VCaP (cell line): ENCODE measurements around the gene ATXN1.

Source experiments
- H3K27ac ChIP-seq: fragments of 450-650 bp; 2 replicates; pipeline ENCODE4 v1.5.1; 2017
- TF ChIP-seq, protein P1 (sequence below): fragments of 450-650 bp; conservative IDR thresholded peaks from 2 replicates; pipeline ENCODE4 v1.5.1; 2017; ENCODE audit warnings: mild to moderate bottlenecking, moderate library complexity

Gene ATXN1

DNA sequence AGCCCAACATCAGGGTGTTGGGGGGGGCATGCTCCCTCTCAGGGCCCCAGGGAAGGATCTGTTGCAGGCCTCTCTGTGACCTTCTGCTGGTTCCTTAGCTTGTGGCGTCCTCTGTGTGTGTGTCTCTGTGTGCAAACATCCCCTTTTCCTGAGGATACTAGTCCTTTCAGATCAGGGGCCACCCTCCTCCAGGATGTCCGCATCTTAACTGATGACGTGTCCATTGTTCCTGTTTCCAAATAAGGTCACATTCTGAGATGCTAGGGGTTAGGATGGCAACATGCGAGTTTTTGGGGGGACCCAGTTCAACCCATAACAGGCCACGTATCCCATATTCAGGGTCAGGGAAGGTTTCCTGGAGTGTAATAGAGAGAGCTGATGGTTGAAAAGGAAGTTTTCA, 482.0 kb downstream of the ATXN1 start:
- H3K27ac ChIP-seq, result no peak overlapping the region
- TF ChIP-seq, protein P1, sequence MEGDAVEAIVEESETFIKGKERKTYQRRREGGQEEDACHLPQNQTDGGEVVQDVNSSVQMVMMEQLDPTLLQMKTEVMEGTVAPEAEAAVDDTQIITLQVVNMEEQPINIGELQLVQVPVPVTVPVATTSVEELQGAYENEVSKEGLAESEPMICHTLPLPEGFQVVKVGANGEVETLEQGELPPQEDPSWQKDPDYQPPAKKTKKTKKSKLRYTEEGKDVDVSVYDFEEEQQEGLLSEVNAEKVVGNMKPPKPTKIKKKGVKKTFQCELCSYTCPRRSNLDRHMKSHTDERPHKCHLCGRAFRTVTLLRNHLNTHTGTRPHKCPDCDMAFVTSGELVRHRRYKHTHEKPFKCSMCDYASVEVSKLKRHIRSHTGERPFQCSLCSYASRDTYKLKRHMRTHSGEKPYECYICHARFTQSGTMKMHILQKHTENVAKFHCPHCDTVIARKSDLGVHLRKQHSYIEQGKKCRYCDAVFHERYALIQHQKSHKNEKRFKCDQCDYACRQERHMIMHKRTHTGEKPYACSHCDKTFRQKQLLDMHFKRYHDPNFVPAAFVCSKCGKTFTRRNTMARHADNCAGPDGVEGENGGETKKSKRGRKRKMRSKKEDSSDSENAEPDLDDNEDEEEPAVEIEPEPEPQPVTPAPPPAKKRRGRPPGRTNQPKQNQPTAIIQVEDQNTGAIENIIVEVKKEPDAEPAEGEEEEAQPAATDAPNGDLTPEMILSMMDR, result no peak

DNA sequence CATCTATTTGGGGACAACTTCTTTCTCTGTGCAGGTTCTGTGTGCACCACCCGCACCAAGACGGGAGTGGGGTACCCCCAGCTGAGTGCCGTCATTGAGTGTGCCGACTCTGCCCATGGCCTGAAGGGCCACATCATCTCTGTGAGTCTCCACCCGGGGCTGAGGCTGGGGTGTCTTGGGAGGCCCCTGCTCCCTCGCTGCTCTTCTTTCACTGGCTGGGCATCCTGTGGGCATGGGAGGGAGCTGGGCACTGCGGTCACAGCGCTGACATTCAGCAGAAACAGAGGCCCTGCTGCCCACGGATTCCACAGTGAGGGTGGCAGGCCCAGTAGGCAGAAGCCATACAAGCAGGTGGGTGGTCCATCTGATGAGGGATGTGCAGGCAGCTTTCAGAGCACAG, 482.5 kb downstream of the ATXN1 start:
- TF ChIP-seq, protein P1, result no peak
- H3K27ac ChIP-seq, result no peak overlapping the region

DNA sequence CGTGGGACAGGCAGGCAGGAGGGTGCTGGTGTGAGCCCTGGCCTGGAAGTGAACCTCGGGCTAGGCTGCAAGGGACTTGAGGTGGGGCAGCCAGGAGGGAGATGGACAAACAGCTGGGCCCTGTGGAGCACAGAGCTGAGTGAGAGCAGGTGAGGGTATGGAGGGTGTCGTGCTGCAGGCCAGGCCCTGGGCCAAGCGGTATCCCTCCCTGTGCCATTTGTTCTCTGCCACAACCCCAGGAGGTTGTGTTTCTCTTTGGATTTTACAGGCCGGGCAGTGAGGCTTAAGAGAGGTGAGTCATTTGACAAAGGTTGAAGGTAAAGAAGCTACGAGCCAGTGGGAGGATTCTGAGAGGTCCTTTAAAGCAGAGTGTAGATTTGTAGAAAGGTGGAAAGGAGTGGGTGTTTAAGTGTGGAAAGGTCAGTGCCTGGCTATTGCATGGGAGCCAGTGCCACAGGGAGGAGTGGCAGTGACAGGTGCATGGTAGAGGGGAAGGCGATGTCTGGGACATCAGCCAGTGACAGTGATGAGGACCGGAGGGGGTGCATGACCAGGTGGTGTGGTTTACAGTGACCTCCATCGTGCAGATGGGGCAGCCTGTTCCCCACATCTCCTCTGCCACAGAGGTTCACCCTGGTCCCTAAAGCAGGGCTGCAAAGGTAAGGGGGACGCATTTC, 483.1 kb downstream of the ATXN1 start:
- no peak overlapping the region for H3K27ac ChIP-seq
- TF ChIP-seq, protein P1, result no peak

GRCh38 chr6:16277101-16277981, 483.9 kb downstream of the ATXN1 start:
- H3K27ac ChIP-seq, result no peak overlapping the region
- TF ChIP-seq, protein P1, result no peak

DNA sequence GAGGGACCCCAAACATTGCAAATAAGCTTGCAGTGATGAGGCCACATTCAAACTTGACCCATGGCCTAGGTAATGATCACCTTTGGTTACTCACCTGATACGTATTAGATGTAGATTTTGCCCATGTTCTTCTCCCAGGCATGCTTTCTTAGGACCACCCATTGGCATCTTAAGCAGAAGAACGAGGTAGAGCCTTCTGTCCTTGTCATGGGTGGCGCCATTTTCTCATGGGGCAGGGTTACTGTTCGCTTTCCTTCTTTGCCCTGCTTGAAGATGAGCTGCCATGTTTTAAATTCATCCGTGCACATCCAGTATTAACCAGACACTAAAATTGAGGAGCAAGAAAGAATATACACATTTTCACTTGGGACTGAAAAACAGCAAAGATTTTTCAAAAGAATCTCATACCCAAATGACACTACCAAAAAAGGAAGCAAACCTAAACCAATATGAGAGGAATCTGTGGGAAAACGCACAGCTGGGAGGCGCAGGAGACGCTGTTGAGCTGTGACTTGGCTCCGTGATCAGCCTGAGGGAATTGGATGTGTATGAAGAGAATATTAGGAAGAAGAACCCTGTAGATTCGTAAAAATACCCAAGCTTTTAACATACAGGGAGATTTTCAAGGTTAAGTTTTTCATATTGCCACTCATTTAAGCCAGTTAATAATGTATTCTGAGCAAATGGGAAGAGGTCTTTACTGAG, 486.2 kb downstream of the ATXN1 start:
- no peak overlapping the region for H3K27ac ChIP-seq
- TF ChIP-seq, protein P1, result no peak

GRCh38 chr6:16274483-16274882, 486.8 kb downstream of the ATXN1 start:
- no peak overlapping the region for H3K27ac ChIP-seq
- TF ChIP-seq, protein P1, result no peak

GRCh38 chr6:16273256-16273655, 488.0 kb downstream of the ATXN1 start:
- no peak overlapping the region for H3K27ac ChIP-seq
- TF ChIP-seq, protein P1, result no peak
